Dermis microvascular lymphatic vessel endothelial cell (primary cell): ENCODE measurements around the gene HES5. TPM values are rescaled to one million over a fixed set of nuclear protein-coding genes. Genes with fewer than 3 reads are reported as not detected.

Experiments
- DNase-seq, 2 donors: peaks; one replicate each; pipeline versions ENCODE4 v3.0.0 to v3.0.0-alpha.2; 2010; ENCODE audit warnings: low read depth in 2 of 2
- total RNA-seq: library from RNA; depleted of rRNA; stranded (reverse); fragments of >200 nt; gene quantifications from 2 replicates; pipeline ENCODE4 v1.2.1, GENCODE V29; 2014

HES5 gene
- total RNA-seq, 1 donor from 2014 or later, result 0.13 TPM

- no peak for DNase-seq
Observed at GRCh38 chr1:2501820-2502119, 28.3 kb downstream of the HES5 start.

- no peak for DNase-seq
Observed at GRCh38 chr1:2501041-2501819, 28.8 kb downstream of the HES5 start.

- no peak for DNase-seq
Observed at GRCh38 chr1:2499986-2500596, 30.0 kb downstream of the HES5 start.

DNA sequence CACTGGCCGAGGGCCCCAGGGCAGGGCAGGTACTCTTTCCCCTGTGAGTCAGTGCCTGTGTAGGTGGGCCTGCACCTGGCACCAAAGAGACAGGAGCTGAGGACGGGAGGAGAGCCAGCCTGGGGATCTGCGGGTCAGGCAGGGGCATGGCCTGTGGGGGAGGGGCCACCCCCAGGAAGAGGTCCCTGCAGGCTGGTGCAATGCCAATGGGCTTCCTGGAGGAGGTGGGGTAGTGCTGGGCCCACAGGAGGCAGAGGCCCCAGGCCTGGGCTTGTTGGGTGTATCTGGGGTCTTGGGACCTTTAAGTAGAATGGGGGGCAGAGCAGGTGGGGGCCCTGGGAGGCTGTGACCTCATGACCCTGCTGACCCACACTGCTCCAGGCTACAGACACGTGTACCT is 30.8 kb downstream of the HES5 start:
- no peak for DNase-seq

DNA sequence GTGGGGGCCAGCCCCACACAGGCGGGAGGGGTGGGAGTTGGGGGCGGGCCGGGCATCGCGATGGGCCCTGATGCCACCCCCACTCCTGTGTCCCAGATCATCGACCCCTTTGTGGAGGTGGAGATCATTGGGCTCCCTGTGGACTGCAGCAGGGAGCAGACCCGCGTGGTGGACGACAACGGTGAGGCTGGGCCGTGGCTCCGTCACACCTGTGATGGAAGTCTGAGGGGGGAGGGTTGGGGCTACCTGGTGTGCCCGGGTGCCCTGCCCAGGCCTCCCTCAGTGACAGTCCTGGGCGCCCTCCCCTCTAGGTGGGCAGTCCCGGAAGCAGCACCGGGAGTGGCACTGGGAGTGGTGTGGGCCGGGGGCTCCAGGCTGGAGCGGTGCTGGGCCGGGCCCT is 31.4 kb downstream of the HES5 start:
- no peak for DNase-seq

- no peak for DNase-seq
Observed at GRCh38 chr1:2497891-2498290, 32.2 kb downstream of the HES5 start.

- DNase-seq, result no peak
Observed at GRCh38 chr1:2496746-2497145, 33.3 kb downstream of the HES5 start.

DNA sequence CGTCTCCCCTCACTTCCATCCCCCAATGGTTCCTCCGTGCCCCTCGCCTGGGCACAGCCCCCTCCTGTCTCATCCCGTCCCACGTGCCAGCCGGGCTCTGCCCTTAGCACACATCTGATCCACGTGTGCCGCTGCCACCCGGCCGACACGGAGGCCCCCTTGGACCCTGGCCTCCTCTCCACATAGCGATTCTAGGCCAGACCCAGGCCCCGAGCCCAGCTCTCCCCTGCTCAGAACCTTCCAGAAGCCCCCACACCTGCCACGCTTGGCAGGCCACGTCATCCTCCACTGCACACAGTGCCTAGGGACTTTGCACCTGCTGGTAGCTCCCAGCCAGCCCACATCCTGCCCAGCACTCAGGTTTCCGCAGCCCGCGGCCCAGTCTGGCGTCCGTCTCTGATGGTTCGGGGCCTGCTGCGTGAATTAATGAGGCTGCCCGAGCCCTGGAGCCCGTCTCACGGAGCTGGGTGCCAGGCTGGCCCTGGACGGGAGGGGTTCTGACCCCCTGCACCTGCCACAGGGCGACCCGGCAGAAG is 33.9 kb downstream of the HES5 start:
- no peak for DNase-seq

GRCh38 chr1:2495546-2495945 is 34.5 kb downstream of the HES5 start:
- DNase-seq, result no peak

- DNase-seq, result no peak
Observed at GRCh38 chr1:2495026-2495425, 35.0 kb downstream of the HES5 start.

DNA sequence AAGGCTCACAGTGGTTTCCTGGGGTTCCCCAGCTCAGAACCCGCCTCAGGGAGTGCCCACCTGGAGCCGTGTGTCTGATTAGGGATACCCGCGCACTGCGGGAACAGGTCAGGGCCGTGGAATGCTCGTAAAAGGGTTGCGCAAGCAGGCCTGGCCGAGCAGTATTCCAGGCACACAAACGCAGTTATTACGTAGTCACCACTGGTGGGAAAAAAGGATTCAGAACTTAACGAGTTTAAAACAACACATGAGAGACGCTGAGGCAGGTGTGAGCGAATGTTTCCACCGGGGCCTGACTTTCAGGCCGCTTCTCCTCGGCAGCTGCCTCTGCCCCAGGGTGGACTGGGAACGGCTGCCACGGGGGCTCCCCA is 35.8 kb downstream of the HES5 start:
- no peak for DNase-seq

- no peak for DNase-seq
Observed at GRCh38 chr1:2493691-2494322, 36.3 kb downstream of the HES5 start.

DNA sequence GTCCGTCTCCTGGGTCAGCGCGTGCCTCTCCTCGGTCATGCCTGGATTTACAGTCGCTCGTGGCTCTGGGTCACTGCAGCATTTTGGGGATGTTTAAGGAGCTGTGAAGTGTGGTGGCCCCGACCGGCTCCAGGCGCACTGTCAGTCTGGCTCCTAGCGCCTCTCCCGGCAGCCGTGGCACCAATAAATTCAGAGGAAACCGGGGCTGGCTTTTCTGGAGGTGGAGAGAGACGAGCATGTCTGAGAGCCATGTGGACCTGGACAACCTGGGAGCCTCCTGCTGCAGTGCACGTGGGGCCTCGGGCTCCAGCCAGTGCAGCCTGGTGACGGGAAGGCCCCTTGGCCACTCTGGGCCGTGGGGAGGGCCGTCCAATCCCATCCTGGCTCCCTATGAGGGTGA is 36.8 kb downstream of the HES5 start:
- no peak for DNase-seq

GRCh38 chr1:2492091-2492490 is 38.0 kb downstream of the HES5 start:
- no peak for DNase-seq

DNA sequence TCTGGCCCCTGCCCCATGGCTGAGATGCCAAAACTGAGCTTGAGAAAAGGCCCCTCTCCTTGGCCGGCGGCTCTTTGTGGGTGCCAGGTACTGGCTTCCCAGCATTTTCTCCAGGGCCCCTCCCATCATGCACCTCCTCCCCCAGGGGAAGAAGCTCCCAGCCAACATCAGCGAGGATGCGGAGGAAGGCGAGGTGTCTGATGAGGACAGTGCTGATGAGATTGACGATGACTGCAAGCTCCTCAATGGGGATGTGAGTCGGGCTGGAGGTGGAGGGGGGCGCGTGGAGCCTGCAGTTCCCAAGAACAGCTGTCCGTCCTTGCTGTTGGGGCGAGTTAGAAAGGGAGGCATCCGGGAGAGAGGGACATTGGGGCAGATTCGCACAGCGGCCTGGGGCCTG is 40.4 kb downstream of the HES5 start:
- DNase-seq, result no peak

GRCh38 chr1:2488688-2489087 is 41.4 kb downstream of the HES5 start:
- DNase-seq, result no peak

DNA sequence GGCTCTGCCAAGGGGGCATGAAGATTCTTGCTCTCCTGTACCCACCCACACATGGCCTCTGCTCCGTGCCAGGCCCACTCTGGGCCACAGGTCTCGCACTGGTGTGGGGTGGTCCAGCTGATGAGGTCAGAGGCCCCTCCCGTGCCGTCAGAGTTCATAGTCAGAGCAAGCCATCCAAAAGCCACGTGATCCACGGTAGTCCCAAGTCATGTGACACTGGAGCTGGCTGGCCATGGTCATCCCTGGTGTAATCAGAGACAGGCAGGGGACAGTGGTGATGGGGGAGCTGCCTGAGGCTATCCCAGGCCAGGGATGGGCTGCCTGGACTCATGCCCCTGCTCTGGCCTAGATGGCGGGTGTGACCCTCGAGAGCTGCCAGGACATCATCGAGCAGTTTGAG is 43.5 kb downstream of the HES5 start:
- no peak for DNase-seq

DNA sequence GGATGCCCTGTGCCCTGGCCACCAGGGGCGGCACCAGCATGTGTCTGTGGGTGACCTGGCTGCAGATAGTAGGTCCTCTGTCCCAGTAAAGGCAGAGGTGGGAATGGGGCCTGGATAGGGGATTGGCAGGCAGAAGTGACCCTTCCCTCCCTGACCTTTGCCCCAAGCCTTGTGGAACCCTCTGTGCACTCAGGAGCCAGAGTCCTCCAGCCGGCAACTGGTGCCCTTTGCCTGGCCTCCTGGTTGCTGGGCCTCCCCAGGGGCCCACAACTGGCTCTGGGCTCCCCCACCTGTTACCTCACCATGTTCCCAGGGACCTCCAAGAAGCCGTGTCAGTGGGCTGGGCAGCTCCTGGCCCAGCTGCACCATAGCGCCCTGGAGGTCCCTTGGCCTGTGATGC is 44.0 kb downstream of the HES5 start:
- no peak for DNase-seq

DNA sequence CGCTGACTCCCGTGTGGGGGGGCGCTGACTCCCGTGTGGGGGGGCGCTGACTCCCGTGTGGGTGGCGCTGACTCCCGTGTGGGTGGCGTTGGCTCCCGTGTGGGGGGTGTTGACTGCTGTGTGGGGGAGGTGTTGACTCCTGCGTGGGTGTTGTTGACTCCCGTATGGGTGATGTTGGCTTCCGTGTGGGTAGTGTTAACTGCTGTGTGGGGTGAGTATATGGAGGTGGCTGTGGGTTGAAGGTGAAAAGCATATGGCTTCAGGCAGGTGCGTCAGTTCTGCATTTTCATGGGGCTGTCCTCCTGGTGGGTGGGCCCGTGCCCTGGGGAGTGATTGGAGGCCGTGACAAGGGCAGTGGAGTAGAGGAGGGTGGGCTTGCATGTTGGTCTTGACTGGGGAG is 46.1 kb downstream of the HES5 start:
- DNase-seq, result no peak

- no peak for DNase-seq
Observed at GRCh38 chr1:2483026-2483425, 47.0 kb downstream of the HES5 start.

GRCh38 chr1:2482588-2482987 is 47.5 kb downstream of the HES5 start:
- DNase-seq, result no peak

DNA sequence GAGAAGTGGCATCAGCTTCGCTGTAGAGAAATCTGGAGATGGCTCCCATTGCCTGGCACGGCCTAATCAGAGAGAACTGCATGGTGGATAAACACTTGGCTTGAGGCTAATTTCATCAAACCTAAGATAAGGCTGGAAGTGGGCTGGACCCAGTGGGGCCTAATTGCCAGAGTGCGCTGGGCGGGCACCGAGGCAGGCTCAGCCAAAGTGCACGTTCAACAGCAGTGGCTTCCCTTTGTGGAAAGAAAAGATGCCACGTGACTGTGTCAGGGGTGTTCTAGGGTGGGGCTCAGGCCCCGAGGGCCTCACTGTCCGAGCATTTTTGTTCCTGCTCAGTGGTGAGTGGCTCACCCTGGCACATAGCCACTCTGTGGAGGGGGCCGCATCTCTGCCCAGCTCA is 48.2 kb downstream of the HES5 start:
- DNase-seq, result no peak

GRCh38 chr1:2480986-2481364 is 49.1 kb downstream of the HES5 start:
- DNase-seq, result no peak
